HG02763 (cell line): ENCODE measurements around the gene SND1.

Source experiments
- ATAC-seq: cut with Tn5 transposase; IDR thresholded peaks from one replicate; pipeline ENCODE4 v1.9.1; 2021; ENCODE audit warnings: mild to moderate bottlenecking, moderate library complexity; ENCODE audit not compliant: unreplicated experiment

Gene SND1

GRCh38 chr7:128057909-128058308, 405.9 kb downstream of the SND1 start:
- ATAC-seq = no peak

GRCh38 chr7:128059143-128059988, 407.4 kb downstream of the SND1 start:
- ATAC-seq = no peak

- no peak for ATAC-seq
Measured at GRCh38 chr7:128060018-128060417, 408.0 kb downstream of the SND1 start.

DNA sequence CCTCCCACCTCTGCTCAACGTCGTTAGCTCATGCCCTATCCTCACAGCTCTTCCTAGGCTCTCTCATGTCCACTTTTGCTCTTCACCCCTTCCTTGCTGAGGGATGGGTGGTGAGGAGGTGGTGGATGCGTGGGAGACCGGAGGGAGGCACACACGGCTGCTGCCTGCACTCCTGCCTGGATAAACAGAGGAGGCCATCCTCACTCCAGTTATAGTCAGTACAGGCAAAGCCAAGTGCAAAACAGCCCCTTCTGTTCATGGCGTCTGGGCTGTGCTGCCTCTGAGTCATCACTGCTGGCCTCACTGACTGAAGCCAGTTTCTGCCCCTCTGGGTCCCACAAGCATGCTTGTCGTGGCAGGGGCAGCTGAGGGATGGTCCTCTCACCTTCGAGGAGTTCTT, 411.1 kb downstream of the SND1 start:
- ATAC-seq = no peak

- ATAC-seq = no peak
Measured at GRCh38 chr7:128065872-128066271, 413.9 kb downstream of the SND1 start.

DNA sequence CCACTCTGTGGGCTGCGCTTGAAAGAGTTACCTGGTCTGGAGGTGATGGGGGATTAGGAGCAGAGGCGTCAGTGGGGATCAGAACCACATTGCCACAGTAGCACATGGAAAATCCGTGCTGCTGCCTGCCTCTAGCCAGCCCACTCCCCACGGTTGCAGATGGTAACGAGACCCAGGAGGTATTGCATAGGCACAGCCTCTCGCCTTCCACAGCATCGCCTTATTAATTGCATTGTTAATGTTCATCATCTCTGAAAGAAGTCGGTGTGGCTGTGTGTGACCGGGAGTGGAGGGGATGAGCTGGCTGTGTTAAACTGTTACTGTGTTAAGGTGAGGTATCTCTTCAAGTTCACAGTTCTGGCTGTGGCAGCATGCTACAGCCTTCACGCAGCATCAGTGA, 414.4 kb downstream of the SND1 start:
- no peak for ATAC-seq

DNA sequence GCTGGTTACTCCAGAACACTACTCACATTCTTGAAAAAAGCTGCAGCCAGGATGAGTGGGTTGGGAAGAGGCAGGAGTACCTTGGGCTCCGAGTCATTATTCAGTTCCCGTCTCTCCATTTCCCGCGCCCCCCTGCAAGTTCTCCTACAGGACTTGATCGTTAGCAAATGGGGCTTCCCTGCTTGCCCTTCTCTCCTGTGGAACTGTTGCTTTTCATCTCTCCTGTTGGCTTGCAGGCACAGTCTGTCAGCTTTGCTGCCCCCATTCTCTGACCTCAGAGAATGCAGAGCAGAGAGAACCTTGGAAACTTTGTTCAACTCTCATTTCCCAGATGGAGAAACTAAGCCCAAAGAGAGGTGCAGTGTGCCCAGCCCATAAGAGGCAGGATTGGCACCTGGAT, 414.9 kb downstream of the SND1 start:
- no peak for ATAC-seq

DNA sequence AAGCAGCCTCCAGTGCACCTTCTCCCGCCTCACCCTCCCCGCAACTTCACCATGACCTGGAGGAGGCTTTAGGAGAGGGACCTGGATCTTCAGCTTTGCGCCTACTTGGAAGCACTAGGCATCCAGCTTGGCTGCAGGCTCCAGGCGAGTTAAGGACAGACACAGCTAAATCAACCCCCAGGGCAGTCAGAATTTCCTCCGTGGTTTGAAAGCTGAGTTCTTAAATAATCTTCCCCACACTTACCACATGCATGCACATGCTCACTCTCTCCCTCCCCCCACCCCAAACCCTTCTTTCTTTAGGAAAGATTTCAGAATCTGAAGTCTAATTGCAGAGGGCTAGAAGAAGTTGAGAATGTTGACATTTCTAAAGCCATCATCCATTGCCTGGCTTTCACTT, 416.0 kb downstream of the SND1 start:
- no peak for ATAC-seq

GRCh38 chr7:128068785-128069184, 416.8 kb downstream of the SND1 start:
- ATAC-seq = no peak

DNA sequence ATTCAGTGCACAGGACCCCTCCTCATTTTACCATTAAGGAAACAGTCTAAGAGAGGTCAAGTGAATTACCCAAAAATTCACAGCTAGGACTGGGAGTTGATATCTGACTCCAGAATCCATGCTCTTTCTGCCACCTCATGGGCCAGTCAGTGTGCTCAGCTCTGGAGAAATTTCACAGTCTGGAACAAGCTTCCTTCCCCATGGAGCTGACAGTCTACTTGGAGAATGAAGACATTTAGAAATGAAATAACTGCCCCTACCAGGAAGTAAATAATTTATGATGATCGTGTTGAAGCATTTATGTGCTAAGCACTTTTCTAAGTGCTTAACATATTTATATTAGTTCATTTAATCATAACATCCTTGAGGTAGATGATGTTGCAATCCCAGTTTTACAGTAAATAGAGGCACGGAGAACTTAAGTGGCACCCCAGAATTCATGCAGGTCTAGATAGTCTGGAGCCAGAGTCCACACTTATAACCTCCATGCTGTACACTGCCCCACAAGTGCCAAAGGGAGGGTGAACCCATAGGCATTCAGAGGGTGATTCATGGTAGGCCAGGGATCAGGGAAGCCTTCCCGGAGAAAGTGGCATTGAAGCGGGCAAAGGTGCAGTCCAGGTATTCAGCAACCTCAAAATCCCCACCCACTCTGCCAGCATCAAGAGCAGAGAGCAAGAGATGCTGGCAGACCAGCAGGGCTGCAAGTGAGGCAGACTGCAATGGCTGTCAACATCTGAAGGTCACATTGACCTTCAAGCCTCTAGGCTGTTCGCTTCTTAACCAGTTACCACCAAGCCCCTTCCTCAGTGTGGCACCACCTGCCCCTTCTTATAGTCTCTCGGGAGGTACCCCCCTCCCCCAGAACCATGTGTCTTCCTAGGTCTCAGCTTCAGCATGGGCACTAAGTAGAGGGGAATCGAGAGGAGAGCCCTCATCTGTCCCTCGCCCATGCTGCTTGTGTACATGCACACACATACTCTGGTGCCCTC, 417.7 kb downstream of the SND1 start:
- ATAC-seq = no peak

- ATAC-seq = no peak
Measured at GRCh38 chr7:128071376-128071775, 419.4 kb downstream of the SND1 start.

DNA sequence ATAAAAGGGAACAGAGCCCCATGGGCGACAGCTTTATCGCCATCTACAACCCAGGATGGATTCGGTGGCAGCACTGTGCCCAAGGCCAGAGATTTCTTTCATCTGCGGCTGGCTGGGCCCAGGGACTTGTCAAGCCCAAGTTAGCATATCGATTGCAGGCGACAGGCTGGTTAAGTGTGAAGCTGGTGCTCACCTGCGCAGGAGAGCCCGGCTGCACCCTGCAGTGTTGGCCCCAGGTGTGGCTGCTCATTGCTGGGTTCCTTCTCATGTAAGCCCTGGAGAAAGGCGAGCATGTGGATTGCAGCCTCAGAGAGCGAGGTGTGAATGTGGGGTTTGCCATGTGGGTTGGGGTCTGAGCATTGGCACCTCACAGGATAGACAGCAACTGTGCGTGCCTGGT, 419.8 kb downstream of the SND1 start:
- no peak for ATAC-seq

GRCh38 chr7:128073671-128074310, 421.8 kb downstream of the SND1 start:
- no peak for ATAC-seq

DNA sequence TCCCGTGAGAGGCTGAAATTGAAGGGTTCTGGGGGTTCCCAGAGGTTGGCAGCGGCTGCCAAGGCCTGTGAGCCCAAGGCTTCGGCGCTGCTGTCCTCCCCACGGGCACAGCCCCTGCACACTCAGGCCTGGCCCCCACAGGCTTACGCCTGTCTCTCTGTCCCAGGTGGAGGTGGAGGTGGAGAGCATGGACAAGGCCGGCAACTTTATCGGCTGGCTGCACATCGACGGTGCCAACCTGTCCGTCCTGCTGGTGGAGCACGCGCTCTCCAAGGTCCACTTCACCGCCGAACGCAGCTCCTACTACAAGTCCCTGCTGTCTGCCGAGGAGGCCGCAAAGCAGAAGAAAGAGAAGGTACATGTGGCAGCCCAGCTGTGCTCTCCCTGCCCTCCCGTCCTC, 422.3 kb downstream of the SND1 start:
- no peak for ATAC-seq

- ATAC-seq = no peak
Measured at GRCh38 chr7:128074736-128075135, 422.7 kb downstream of the SND1 start.

GRCh38 chr7:128075242-128076095, 423.5 kb downstream of the SND1 start:
- no peak for ATAC-seq

DNA sequence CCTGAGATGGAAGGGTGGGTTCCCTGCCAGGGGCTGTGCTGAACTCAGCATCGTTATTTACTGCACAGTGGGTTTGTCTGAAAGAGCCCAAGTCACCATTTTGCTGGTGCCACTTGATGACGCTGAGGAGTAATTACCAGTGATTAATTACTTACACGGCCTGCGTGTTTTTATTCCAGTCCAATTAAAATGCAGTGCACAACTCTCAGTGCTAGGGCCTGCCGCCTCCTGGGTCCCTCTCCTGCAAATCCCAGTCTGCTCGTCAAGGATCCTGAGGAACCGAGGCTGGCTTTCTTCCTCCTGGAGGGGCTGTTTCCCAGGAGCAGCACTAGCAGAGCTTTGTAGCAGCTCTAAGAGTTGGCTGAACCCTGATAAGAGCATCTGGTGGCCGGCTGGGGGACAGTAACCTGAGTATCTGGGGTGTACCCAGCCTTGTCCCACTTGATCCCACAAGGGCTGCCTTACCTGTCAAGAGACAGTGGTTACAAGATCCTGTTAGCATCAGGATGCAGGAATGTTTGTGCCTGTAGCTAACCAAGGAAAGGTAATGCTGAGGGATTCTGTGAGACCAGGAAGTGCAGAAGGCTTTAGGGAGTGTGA, 424.3 kb downstream of the SND1 start:
- ATAC-seq = no peak

- ATAC-seq = no peak
Measured at GRCh38 chr7:128076796-128077271, 424.8 kb downstream of the SND1 start.

- ATAC-seq = no peak
Measured at GRCh38 chr7:128078309-128078708, 426.3 kb downstream of the SND1 start.

- ATAC-seq = no peak
Measured at GRCh38 chr7:128080169-128080568, 428.2 kb downstream of the SND1 start.
